HG03139 (cell line): Measurements from ENCODE around the gene DUXA.

Experiments
- ATAC-seq: cut with Tn5 transposase; IDR thresholded peaks from one replicate; pipeline ENCODE4 v1.9.1; 2021; ENCODE audit not compliant: unreplicated experiment

The DUXA gene

GRCh38 chr19:57106722-57107235 lies 60.5 kb downstream of the DUXA start:
- ATAC-seq, result no peak

- ATAC-seq, result no peak
Measured at GRCh38 chr19:57105976-57106721, 61.1 kb downstream of the DUXA start.
